A673 (cell line): ENCODE results near the gene EFS.

Experiments
- CTCF ChIP-seq: fragments of 300-800, 200-600 bp; sonication (generic); conservative IDR thresholded peaks from 2 replicates; pipeline ENCODE4 v1.5.1; 2017; ENCODE audit warnings: low read depth, mild to moderate bottlenecking, antibody characterized with exemption, low read length, moderate library complexity, mixed read lengths
- EZH2 ChIP-seq: fragments of 200-600 bp; sonication (generic); IDR thresholded peaks from 2 replicates; pipeline ENCODE4 v1.6.1; 2017; ENCODE audit warnings: borderline replicate concordance, low read depth, mild to moderate bottlenecking, mixed read lengths, antibody characterized with exemption, low read length; ENCODE audit not compliant: poor library complexity, severe bottlenecking

GRCh38 chr14:23362200-23362599 is 2.8 kb downstream of the EFS start:
- peak; percentile 23; the same call in 1 of the 2 replicates for TF ChIP-seq CTCF
- TF ChIP-seq EZH2: no peak
